ENCODE data around the gene PRSS35.

DNA sequence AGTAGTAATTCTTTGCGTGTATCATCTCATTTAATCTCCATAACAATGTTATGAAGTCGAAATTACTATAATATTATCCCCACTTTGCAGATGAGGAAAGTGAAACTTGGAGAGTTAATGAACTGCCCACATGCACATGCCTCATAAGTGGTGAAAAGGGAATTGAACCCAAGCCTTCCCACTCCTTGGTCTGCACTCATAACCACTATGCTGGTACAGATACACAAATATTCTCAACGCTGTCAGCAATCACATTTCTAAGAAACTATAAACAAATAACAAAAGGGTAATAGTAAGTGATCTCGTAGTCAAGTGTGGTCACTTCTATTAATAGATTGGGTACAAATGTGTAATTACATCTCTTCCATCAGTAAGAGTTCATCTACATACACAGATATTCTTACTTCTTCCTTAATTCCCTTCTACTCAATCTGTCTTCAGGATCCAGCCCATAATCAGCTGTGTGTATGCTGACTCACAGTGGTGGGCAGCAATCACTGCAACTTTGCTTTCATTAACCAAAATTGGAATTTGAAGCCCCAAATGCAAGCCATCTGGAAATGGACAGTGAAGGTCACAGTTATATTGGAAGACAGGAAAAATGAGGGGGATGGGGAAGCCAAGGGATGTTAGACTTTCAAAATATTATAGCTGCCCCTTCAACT lies 6.6 kb downstream of the PRSS35 start:
- TF ChIP-seq, protein P1, sequence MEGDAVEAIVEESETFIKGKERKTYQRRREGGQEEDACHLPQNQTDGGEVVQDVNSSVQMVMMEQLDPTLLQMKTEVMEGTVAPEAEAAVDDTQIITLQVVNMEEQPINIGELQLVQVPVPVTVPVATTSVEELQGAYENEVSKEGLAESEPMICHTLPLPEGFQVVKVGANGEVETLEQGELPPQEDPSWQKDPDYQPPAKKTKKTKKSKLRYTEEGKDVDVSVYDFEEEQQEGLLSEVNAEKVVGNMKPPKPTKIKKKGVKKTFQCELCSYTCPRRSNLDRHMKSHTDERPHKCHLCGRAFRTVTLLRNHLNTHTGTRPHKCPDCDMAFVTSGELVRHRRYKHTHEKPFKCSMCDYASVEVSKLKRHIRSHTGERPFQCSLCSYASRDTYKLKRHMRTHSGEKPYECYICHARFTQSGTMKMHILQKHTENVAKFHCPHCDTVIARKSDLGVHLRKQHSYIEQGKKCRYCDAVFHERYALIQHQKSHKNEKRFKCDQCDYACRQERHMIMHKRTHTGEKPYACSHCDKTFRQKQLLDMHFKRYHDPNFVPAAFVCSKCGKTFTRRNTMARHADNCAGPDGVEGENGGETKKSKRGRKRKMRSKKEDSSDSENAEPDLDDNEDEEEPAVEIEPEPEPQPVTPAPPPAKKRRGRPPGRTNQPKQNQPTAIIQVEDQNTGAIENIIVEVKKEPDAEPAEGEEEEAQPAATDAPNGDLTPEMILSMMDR (IDR thresholded peaks at IDR 0.05), result peak in 2 of 5 experiments; percentile 8 to 32
- TF ChIP-seq POLR2A (IDR thresholded peaks at IDR 0.05) (no peak), EP300 (IDR thresholded peaks at IDR 0.05) (no peak)
